Measurements from ENCODE around the gene JMJD1C. TPM values are rescaled to one million over a fixed set of nuclear protein-coding genes. Genes with fewer than 3 reads are reported as not detected.
A peak's percentile ranks its signal among the peaks of the same experiment; 100 is the strongest.

JMJD1C gene
- total RNA-seq, 1 donor from 2014 or later: 83.7 TPM

DNA sequence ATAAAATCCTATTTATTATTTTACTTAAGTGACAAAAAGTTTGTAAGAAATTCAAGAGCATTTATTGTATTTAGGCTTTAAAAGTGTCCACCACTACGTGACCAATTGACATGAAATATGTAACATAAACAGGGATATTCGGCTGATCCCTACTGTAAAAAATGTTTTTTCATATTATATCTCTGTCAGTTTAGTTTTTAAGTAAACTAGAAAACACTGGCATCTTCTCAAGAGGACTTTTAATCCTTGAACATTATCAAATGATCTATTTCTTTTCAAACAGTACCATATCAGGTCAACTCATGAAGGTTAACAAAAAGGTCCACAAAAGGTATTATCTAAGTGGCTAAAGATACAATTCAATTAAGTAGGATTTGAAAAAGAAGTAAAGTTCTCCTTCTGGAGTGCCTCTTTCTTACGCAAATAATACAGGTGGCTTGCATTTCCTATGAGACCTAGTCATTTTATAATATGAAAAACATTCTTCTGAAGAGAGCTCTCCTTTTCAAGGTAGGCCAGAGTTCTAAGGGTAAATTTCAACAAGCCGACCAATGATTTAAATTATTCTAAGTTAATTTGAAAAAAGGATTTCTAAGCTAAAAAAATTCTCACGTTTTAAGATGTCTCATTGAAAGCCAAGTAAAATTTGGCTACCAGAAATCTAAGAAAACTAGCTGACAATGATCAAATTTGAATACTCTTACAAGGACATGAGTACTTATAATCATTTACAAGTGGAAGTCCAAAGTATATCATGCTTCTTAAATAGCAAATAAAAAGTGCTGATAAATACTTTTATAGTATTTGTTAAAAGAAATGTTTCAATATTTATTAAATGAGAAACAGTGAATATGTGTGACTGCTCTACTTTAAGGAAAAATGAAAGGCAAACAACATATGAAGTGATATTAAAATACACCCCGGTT lies 199.1 kb downstream of the JMJD1C start:
- Mint-ChIP-seq H3K36me3 (ENCODE audit: low read depth, unreplicated experiment) (no peaks in the 10 kb centered on the region), H3K27me3 (ENCODE audit: unreplicated experiment) (peaks cover 5% of the 10 kb centered on the region), H3K4me3 (ENCODE audit: unreplicated experiment) (peak overlapping the region; percentile 96), H3K27ac (ENCODE audit: unreplicated experiment) (peak overlapping the region; percentile 99), H3K9me3 (ENCODE audit: unreplicated experiment) (no peaks in the 10 kb centered on the region), H3K4me1 (ENCODE audit: unreplicated experiment) (peaks cover 4% of the 10 kb centered on the region)
- TF ChIP-seq, protein P1, sequence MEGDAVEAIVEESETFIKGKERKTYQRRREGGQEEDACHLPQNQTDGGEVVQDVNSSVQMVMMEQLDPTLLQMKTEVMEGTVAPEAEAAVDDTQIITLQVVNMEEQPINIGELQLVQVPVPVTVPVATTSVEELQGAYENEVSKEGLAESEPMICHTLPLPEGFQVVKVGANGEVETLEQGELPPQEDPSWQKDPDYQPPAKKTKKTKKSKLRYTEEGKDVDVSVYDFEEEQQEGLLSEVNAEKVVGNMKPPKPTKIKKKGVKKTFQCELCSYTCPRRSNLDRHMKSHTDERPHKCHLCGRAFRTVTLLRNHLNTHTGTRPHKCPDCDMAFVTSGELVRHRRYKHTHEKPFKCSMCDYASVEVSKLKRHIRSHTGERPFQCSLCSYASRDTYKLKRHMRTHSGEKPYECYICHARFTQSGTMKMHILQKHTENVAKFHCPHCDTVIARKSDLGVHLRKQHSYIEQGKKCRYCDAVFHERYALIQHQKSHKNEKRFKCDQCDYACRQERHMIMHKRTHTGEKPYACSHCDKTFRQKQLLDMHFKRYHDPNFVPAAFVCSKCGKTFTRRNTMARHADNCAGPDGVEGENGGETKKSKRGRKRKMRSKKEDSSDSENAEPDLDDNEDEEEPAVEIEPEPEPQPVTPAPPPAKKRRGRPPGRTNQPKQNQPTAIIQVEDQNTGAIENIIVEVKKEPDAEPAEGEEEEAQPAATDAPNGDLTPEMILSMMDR (IDR thresholded peaks at IDR 0.05; ENCODE audit: unreplicated experiment): no peak
- no peak for DNase-seq (ENCODE audit: low spot score)

DNA sequence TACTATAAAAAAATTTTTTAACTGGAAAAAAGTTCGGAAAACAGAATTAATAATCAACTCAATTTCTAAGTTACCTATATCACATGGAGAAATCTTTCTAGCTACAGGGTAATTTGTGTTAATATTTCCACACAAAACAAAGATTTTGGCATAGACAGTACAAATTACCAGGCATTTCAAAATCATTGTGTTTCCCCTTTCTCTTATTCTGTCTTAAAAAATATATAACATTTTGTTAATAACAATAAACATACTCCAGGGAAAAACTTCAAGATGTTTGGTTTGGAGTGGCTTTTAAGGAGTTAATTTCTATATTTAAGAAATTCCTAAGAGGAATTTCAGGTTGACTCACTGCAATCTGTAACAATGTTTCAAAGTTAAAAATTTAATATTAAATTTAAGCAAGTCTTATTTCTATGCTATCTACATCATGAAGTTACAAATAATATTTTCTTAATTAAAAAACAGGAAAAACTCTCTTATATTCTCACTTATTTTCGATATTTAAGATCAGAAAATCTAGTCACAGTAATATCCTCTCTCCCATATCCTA lies 200.0 kb downstream of the JMJD1C start:
- Mint-ChIP-seq H3K9me3 (ENCODE audit: unreplicated experiment) (no peaks in the 10 kb centered on the region), H3K4me3 (ENCODE audit: unreplicated experiment) (peak overlapping the region; percentile 97), H3K4me1 (ENCODE audit: unreplicated experiment) (peaks cover 6% of the 10 kb centered on the region), H3K27ac (ENCODE audit: unreplicated experiment) (peak overlapping the region; percentile 97), H3K36me3 (ENCODE audit: low read depth, unreplicated experiment) (peaks cover 2% of the 10 kb centered on the region), H3K27me3 (ENCODE audit: unreplicated experiment) (peaks cover 5% of the 10 kb centered on the region)
- TF ChIP-seq, protein P1 (IDR thresholded peaks at IDR 0.05; ENCODE audit: unreplicated experiment): no peak
- no peak for DNase-seq (ENCODE audit: low spot score)

DNA sequence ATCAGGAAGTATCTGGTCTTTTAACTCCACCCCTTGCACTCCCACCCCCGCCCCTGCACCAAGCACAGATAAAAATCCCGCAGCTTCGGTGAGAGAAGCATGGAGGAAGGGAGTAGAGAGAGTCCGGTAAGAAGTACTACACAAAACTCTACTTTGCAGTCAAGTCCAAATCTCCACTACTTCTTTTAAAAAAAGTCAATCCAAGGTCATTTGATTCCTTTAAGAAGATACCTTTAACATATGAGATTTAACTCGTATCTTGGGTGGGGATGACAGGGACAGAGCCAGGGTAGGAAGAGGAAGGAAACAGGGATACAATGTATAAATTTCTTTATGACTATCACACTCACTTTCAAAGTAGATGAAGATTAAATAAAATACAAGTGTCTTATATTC lies 200.6 kb downstream of the JMJD1C start:
- Mint-ChIP-seq H3K9me3 (ENCODE audit: unreplicated experiment) (no peaks in the 10 kb centered on the region), H3K4me3 (ENCODE audit: unreplicated experiment) (peak overlapping the region; percentile 97), H3K36me3 (ENCODE audit: low read depth, unreplicated experiment) (peaks cover 3% of the 10 kb centered on the region), H3K27me3 (ENCODE audit: unreplicated experiment) (peaks cover 5% of the 10 kb centered on the region), H3K27ac (ENCODE audit: unreplicated experiment) (peak overlapping the region; percentile 97), H3K4me1 (ENCODE audit: unreplicated experiment) (peaks cover 7% of the 10 kb centered on the region)
- no peak for DNase-seq (ENCODE audit: low spot score)
- TF ChIP-seq, protein P1 (IDR thresholded peaks at IDR 0.05; ENCODE audit: unreplicated experiment): no peak

DNA sequence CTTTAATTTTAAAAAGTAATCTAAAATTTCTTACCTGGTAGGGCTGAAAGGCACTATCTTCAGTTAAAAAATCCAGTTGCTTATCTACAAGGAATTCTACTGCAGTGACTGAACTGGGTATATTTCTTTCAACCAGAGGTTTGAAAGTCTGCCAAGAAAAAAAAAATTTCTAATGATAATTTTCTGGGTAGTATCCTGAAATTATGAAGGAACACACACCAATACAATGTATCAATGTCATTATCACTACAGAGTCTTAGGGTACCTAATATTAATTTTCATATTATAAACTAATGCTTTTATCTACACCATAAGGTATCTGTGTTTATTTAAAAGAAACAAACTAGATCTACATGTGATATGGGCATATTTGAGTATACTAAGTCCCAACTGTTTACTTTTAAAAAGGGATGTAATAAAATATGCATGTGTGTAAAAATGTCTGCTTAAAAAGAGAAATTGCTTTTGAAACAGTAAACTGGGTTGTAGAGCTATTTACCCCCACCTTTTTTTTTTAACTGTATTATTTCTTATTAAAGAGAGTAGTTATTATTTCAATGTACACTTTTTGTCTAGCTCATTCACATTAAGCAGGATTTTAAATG lies 201.1 kb downstream of the JMJD1C start:
- no peaks in the 10 kb centered on the region for H3K9me3 Mint-ChIP-seq (ENCODE audit: unreplicated experiment)
- peaks cover 5% of the 10 kb centered on the region for H3K27me3 Mint-ChIP-seq (ENCODE audit: unreplicated experiment)
- TF ChIP-seq, protein P1 (IDR thresholded peaks at IDR 0.05; ENCODE audit: unreplicated experiment): no peak
- peak overlapping the region; percentile 97 for H3K27ac Mint-ChIP-seq (ENCODE audit: unreplicated experiment)
- no peak for DNase-seq (ENCODE audit: low spot score)
- H3K4me1 Mint-ChIP-seq (ENCODE audit: unreplicated experiment): peaks cover 7% of the 10 kb centered on the region
- peak overlapping the region; percentile 97 for H3K4me3 Mint-ChIP-seq (ENCODE audit: unreplicated experiment)
- H3K36me3 Mint-ChIP-seq (ENCODE audit: low read depth, unreplicated experiment): peaks cover 3% of the 10 kb centered on the region
